GM19372 (cell line): ENCODE data around the gene MMP17.

Experiments
- ATAC-seq: cut with Tn5 transposase; IDR thresholded peaks from one replicate; pipeline ENCODE4 v1.9.1; 2021; ENCODE audit warnings: mild to moderate bottlenecking, low read depth, moderate library complexity; ENCODE audit not compliant: unreplicated experiment

MMP17 gene

GRCh38 chr12:131847456-131847855 lies 19.3 kb downstream of the MMP17 start:
- ATAC-seq, result no peak

- no peak for ATAC-seq
Observed at GRCh38 chr12:131848753-131849152, 20.6 kb downstream of the MMP17 start.

DNA sequence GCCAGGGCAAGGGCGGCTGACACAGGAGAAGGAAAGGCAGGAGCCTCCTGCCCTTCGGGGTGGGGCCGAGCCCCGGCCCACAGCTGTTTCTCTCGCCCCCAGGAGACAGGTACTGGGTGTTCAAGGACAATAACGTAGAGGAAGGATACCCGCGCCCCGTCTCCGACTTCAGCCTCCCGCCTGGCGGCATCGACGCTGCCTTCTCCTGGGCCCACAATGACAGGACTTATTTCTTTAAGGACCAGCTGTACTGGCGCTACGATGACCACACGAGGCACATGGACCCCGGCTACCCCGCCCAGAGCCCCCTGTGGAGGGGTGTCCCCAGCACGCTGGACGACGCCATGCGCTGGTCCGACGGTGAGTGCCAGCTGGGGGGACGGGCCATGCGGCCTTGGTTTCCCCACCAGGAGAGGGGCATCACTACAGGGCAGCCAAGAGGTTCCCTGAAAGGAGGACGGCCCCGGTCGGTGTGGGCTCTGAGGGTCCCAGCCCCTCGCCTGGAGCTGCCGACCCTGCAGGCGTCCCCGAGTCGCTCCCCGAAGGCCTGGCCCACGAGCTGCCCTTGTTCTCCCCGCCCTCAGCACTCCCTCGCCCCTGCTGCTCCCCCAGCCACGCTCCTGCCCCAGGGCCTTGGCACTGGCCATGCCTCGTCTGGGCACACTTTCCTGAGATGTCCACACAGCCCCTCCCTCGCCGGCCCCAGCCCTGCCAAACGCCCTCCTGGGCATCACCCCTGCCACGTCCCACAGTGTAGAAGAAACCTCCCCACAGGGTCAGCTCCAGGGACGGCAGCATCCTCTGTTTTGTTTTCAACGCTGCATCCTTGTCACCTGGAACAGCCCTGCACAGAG lies 21.7 kb downstream of the MMP17 start:
- no peak for ATAC-seq

GRCh38 chr12:131850856-131851559 lies 22.8 kb downstream of the MMP17 start:
- ATAC-seq, result no peak

GRCh38 chr12:131851741-131852550 lies 23.8 kb downstream of the MMP17 start:
- no peak for ATAC-seq

DNA sequence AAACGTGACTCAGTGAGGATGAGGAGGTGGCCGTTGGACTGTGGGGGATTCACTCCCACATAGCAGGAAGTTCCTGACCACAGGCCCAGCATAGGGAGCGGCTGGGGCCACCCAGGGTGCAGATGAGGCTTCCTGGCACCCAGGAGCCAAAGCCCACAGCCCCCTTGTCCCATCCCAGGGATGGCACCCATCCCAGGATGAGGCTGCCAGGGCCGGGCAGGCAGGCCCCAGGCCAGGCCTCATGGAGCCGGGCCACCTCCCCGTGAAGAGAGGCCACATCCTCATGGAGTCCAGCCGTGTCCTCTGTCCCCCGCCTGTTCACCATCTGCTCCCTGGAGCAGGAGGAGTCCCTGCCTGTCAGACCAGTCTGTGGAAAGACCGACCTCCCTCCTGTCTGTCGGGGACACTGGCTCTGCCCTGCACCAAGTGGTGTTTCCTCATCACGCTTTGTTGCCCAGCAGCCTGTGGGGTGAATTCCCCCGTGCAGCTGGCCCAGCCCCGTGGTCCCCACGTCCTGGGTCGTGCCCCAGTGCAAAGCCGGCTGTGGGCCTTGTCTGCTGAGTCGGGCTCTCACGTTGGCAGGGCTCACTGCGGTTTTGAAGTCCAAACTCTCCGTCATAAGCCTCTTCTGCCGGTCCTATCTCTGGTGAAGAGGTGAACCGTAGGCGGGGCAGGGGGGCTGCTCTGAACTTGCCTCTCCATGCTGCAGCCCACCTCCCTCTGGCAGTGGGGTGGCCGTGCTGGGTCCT lies 24.5 kb downstream of the MMP17 start:
- ATAC-seq, result no peak

GRCh38 chr12:131853832-131854797 lies 25.9 kb downstream of the MMP17 start:
- ATAC-seq, result no peak

GRCh38 chr12:131854861-131855476 lies 26.8 kb downstream of the MMP17 start:
- ATAC-seq, result no peak

GRCh38 chr12:131855521-131856142 lies 27.4 kb downstream of the MMP17 start:
- ATAC-seq, result no peak

DNA sequence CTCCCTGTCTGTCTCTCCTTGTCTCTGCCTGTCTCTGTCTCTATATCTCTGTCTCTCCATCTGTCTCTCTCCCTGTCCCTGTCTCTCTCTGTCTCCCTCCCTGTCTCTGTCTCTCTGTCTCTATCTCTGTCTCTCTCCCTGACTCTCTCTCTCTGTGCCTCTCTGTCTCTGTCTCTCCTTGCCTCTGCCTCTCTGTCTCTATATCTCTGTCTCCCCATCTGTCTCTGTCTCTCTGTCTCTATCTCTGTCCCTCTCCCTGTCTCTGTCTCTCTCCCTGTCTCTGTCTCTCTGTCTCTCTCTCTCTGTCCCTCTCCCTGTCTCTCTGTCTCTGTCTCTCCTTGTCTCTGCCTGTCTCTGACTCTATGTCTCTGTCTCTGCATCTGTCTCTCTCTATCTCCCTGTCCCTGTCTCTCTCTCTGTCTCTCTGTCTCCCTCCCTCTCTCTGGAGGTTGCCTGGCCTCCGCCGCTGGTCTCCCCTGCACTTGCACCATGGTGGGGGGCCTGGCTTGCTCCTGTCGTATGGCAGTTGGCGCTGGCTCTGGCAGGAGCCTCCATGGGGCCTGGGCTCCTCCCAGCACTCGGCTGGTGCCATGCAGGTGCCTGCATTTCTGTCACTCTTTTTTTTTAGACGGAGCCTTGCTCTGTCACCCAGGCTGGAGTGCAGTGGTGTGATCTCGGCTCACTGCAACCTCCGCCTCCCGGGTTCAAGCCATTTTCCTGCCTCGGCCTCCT lies 28.3 kb downstream of the MMP17 start:
- ATAC-seq, result no peak

GRCh38 chr12:131857908-131858850 lies 30.0 kb downstream of the MMP17 start:
- ATAC-seq, result no peak

DNA sequence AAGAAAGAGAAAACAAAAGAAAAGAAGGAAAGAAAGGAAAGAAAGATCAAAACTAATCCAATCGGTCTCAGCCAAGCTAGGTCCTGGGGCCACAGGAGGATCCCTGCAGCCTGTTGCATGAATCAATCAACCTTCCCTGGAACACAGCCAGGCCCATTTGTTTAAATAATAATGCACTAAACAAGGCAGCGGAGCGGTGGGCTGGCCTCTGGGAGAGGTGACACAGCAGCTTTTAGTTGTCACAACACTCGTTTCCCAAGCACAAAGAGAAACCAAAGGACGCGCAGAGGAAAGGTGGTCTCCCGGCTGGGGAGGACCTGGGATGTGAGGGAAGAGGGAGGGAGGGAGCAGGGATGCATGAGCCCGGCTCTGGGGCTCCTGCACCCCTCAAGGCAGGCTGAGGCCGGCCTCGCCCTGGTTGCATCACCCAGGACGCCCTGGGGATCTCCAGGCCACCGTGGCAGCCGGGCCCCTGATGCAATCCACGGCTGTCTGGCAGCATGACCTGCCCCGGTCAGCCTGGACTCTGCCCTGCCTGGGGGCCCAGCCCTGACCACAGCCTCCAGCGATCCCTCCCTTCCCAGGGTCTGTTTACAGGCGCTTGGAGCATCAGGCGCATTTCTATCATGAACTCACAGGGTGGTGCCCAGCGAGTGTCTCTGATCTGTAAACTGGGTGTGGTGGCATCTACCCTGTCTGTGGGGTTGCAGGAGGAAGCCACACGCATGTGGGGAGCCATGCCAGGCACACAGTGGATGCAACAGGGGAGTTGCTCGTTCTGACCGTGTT lies 32.5 kb downstream of the MMP17 start:
- ATAC-seq, result no peak

GRCh38 chr12:131861261-131862083 lies 33.3 kb downstream of the MMP17 start:
- no peak for ATAC-seq

DNA sequence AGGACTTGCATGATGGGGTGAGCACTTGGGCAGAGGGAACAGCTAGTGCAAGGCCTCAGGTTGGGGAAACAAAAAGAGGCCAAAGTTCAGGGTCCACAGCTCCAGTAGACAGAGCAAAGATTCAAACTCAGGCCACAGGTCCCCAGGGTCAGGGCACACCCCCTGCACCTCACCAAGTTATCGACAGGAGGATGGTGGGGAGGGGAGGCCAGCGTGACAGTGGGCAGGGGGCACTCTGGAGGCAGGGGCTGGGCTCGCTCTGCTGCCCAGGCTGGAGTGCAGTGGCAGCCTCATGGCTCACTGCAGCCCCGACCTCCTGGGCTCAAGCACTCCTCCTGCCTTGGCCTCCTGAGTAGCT lies 33.9 kb downstream of the MMP17 start:
- ATAC-seq, result no peak

GRCh38 chr12:131862600-131862993 lies 34.4 kb downstream of the MMP17 start:
- ATAC-seq, result no peak
